ENCODE data around the gene SUPT3H.

DNA sequence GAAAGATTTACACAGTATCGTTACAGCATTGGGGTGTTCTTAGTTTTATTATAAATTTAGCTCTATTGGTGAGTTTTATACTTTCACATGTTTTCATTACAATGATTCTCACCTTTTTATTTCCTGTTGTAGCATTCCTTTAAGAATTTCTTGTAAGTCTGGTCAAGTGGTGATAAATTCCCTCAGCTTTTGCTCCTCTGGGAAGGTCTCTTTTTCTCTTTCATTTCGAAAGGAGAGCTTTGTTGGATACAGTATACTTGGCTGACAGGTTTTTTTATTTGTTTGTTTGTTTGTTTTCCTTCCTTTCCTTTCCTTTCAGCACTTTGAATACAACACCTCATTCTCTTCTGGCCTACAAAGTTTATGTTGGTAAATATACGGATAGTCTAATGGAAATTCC, 299.3 kb downstream of the SUPT3H start:
- TF ChIP-seq CTCF (conservative IDR thresholded peaks at IDR 0.05) (no peak), ZFX (IDR thresholded peaks at IDR 0.05) (no peak)
